NCI-H1694 treated with DMSO at 0.1 percent for 48 hours (cell line): ENCODE data around the gene MINPP1.
"Not testable (repeated sequence)": the region's sequence is repeated elsewhere in the genome, so short reads cannot be mapped to it uniquely, and the experiment has no call there.

ENCODE experiments used
- DNase-seq: peaks from one replicate; lab custom pipeline; 2025; lab: John Stamatoyannopoulos, UW

The MINPP1 gene

GRCh38 chr10:87504640-87505365, at the start of gene MINPP1:
TSS of gene MINPP1 (plus strand) at chr10:87504893. CDS start at chr10:87504916, 23 bp downstream.
- DNase-seq = peak; percentile 34

- DNase-seq = not testable (repeated sequence)
Measured at GRCh38 chr10:87456586-87457220, 48.0 kb upstream of the MINPP1 start.

GRCh38 chr10:87461751-87462150, 42.9 kb upstream of the MINPP1 start:
- DNase-seq = not testable (repeated sequence)

GRCh38 chr10:87466849-87467248, 37.8 kb upstream of the MINPP1 start:
- DNase-seq = not testable (repeated sequence)

GRCh38 chr10:87488733-87489132, 16.0 kb upstream of the MINPP1 start:
- not testable (repeated sequence) for DNase-seq

- not testable (repeated sequence) for DNase-seq
Measured at GRCh38 chr10:87490285-87490684, 14.4 kb upstream of the MINPP1 start.

- DNase-seq = not testable (repeated sequence)
Measured at GRCh38 chr10:87492450-87492849, 12.2 kb upstream of the MINPP1 start.

GRCh38 chr10:87495446-87495845, 9.2 kb upstream of the MINPP1 start:
- DNase-seq = not testable (repeated sequence)

- not testable (repeated sequence) for DNase-seq
Measured at GRCh38 chr10:87497386-87497785, 7.3 kb upstream of the MINPP1 start.

- not testable (repeated sequence) for DNase-seq
Measured at GRCh38 chr10:87498106-87498789, 6.4 kb upstream of the MINPP1 start.

- no peak for DNase-seq
Measured at GRCh38 chr10:87500646-87501048, 4.0 kb upstream of the MINPP1 start.

GRCh38 chr10:87503401-87503800, 1.3 kb upstream of the MINPP1 start:
- DNase-seq = no peak

- DNase-seq = no peak
Measured at GRCh38 chr10:87503886-87504285, 807 bp upstream of the MINPP1 start.

- no peak for DNase-seq
Measured at GRCh38 chr10:87504307-87504639, 420 bp upstream of the MINPP1 start.

- peak; percentile 12 for DNase-seq
Measured at GRCh38 chr10:87505366-87506111, 846 bp downstream of the MINPP1 start.

- no peak for DNase-seq
Measured at GRCh38 chr10:87506956-87507355, 2.3 kb downstream of the MINPP1 start.

GRCh38 chr10:87507879-87508483, 3.3 kb downstream of the MINPP1 start:
- DNase-seq = no peak

- DNase-seq = no peak
Measured at GRCh38 chr10:87508837-87509236, 4.1 kb downstream of the MINPP1 start.

- DNase-seq = no peak
Measured at GRCh38 chr10:87510025-87510424, 5.3 kb downstream of the MINPP1 start.

GRCh38 chr10:87511526-87511925, 6.8 kb downstream of the MINPP1 start:
- no peak for DNase-seq

- no peak for DNase-seq
Measured at GRCh38 chr10:87518937-87519336, 14.2 kb downstream of the MINPP1 start.

GRCh38 chr10:87519582-87519981, 14.9 kb downstream of the MINPP1 start:
- DNase-seq = no peak
